Activated CD4-positive, alpha-beta T cell treated with anti-CD3 and anti-CD28 coated beads, Interleukin-2, amount 50 U/mL, for 24 hours (primary cell): ENCODE data around the gene RPL13.
A peak's percentile ranks its signal among the peaks of the same experiment; 100 is the strongest.

Experiments
- DNase-seq, 2 donors: peaks; one replicate each; pipeline ENCODE4 v3.0.0-alpha.2; 2020; ENCODE audit warnings: low read depth in 1 of 2, low spot score in 1 of 2

Gene RPL13

GRCh38 chr16:89560378-89561141 is at the start of gene RPL13:
Gene RPL13 (plus strand): TSS chr16:89560682. CDS start chr16:89560960, 278 bp downstream.
- peak; percentile 83 to 88 for DNase-seq

GRCh38 chr16:89511374-89511773 is 49.1 kb upstream of the RPL13 start:
- DNase-seq = no peak

- no peak for DNase-seq
Observed at GRCh38 chr16:89512453-89512852, 48.0 kb upstream of the RPL13 start.

GRCh38 chr16:89517128-89517527 is 43.4 kb upstream of the RPL13 start:
- DNase-seq = no peak

DNA sequence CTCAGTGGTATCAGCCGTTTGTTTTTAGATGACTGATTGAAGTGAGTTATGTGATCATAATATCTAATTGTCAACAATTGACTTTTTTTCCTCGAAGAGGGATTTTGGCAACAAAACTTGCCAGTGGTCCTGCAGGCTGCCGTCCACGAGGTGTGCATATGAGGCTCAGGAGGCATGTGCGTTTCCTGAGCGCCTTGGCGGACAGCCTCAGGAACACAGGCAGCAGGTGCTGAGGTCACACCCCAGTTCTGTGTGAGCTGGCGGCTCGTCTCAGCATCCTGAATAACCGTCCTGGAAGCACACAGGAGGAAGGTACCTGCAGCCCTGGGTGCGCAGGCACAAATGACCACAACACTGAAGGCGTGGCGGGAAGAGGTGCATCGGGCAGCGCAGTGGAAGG is 40.6 kb upstream of the RPL13 start:
- DNase-seq = no peak

DNA sequence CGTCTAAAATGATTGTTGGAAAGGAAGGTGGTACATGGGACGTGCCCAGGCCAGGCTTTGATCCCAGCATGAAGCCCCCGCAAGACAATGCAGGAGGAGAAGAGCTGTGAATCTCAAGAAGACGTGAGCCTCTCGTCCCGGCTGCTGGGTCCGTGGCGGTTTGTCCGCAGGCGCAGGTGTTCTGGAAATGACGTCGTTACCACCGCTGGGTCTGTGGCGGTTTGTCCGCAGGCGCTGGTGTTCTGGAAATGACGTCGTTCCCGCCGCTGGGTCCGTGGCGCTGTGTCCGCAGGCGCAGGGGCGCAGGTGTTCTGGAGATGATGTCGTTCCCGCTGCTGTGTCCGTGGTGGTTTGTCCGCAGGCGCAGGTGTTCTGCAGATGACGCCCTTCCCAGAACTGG is 38.2 kb upstream of the RPL13 start:
- DNase-seq = no peak

- DNase-seq = no peak
Observed at GRCh38 chr16:89523680-89524344, 36.7 kb upstream of the RPL13 start.

GRCh38 chr16:89525146-89525913 is 35.2 kb upstream of the RPL13 start:
- no peak for DNase-seq

DNA sequence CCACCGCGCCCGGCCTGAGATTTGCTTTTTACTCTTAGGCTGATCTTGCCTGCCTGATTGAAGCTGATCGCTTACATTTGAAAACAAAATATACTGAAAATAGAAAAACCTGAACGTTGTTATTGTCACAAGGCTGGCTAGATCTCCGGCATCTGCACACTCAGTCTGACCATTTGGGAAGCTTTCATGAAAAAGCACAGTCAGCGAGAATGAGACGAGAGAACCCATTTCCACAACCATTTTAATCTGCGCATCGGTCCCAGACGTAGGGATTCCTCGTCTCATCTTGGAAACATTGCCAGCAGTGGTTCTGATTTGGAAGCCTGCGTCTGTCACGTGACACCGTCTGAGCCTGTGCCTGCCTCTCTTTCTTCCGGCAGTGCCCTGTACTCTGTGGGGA is 31.4 kb upstream of the RPL13 start:
- DNase-seq = no peak

DNA sequence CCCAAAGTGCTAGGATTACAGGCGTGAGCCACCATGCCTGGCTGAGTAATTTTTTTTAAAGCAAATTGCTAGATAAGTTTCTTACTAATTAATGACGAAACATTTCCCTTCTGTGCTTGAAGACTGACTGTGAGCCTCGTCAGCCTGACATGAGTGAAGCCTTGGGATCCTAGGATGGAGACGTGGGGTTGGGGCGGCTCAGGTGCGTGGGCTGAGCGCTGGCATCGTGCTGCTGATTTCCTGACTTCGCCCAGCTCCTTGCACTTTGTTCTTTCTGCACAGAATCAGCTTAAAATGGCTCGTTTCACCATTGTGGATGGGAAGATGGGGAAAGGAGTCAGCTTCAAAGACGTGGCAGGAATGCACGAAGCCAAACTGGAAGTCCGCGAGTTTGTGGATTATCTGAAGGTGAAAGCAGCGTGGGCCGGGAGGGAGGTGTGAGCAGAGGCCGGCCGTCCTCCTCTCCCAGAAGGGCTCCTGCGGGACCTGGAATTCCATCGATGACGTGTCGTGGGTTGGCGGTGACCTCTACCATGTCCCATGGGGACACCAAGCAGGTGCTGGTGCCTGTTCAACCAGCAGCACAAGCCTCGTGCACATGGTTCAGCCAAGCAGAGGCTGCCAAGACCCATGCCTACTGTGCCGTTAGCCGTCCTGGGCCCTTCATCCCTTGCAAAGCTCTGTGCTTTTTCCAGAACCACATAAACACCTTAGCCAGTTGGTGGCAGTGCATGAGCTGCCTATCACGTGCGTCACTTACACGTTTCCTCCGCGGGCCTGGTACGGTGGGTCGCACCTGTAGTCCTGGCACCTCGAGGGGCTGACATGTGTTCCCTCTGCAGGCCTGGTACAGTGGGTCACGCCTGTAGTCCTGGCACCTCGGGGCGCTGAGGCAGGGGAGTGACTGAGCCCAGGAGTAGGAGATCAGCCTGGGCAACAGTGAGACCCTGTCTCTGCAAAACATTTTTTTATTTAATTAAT is 29.8 kb upstream of the RPL13 start:
- DNase-seq = no peak

- DNase-seq = no peak
Observed at GRCh38 chr16:89531821-89532526, 28.5 kb upstream of the RPL13 start.

- DNase-seq = no peak
Observed at GRCh38 chr16:89534252-89534756, 26.2 kb upstream of the RPL13 start.

DNA sequence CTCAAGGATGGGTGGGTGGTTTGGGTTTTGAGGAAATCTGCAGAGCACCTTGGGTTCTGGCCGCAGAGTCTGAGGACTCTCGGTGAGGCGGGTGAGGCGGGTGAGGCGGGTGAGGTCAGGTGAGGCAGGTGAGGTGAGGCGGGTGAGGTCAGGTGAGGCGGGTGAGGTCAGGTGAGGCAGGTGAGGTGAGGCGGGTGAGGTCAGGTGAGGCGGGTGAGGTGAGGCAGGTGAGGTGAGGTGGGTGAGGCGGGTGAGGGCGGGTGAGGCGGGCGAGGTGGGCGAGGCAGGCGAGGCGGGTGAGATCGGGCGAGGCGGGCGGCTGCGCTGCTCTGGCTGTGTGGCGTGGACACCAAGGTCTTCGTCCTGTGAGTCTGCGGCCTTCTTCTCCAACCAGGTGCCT is 24.1 kb upstream of the RPL13 start:
- DNase-seq = no peak

- DNase-seq = no peak
Observed at GRCh38 chr16:89536886-89537548, 23.5 kb upstream of the RPL13 start.

- no peak for DNase-seq
Observed at GRCh38 chr16:89537549-89537925, 22.9 kb upstream of the RPL13 start.

DNA sequence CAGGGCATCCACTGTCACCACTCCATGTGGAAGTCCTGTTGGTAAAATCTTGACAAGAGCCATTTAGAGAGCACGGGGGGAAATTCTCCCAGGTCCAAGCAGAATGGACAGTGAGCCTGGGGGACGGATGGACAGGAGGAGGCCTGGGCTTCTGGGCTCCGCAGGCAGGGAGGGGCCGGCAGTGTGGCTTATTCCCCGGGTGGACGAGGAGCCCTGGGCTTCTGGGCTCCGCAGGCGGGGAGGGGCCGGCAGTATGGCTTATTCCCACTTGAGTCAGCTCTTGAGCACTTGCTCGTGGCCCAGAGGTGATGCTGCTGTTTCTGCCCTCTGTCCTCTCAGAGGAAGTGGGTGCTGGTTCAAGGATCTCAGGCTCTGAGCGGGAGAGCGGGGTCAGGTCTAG is 22.2 kb upstream of the RPL13 start:
- DNase-seq = no peak

DNA sequence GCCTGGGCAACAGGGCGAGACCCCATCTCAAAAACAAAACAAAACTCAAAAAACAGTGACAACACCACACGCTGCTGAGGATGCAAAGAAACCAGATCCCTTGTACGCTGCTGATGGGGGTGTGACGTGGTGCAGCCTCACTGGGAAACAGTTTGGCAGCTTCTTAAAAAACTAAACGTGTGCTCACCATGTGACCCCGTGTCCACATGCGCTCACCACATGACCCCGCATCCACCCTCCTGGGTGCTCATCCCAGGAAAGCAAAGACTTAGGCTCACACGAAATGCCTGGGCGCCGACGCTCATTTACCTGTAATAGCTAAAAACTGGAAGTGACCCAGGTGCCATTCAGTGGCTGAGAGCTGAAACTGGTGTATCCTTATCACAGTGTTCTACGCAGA is 19.9 kb upstream of the RPL13 start:
- no peak for DNase-seq

DNA sequence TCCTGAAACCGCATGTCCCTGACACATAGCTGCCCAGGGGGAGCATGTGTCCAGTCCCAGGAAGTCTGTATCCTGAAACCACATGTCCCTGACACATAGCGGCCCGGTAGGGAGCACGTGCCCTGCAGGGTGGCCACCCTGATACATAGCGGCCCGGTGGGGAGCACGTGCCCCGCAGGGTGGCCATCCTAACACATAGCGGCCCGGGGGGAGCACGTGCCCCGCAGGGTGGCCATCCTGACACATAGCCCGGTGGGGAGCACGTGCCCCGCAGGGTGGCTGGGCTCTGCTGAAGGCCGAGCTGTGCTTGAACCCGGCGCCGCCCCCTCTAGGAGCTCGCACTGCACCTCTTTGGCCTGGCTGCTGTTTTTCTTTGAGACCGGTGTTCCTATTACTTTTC is 18.7 kb upstream of the RPL13 start:
- DNase-seq = no peak

GRCh38 chr16:89544113-89544512 is 16.4 kb upstream of the RPL13 start:
- DNase-seq = no peak

DNA sequence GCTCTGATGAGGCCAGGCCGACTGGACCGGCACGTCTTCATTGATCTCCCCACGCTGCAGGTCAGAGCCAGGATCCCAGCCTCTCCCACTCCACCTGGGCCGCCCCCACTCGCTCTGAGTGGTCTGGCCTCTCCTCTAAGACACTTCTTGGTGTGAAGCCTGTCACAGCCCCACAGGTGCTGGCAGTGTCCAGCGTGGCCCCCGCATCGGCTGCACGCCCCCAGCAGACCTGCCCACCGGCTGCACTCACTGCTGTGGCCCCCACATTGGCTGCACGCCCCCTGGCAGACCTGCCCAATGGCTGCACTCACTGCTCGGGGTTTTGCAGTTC is 15.8 kb upstream of the RPL13 start:
- DNase-seq = no peak
